HG02870 (cell line): ENCODE results near the gene LARP4B.
A peak's percentile ranks its signal among the peaks of the same experiment; 100 is the strongest.

Experiments used
- ATAC-seq: cut with Tn5 transposase; IDR thresholded peaks from one replicate; pipeline ENCODE4 v1.9.1; 2021; ENCODE audit warnings: mild to moderate bottlenecking, moderate library complexity; ENCODE audit not compliant: unreplicated experiment

LARP4B gene

DNA sequence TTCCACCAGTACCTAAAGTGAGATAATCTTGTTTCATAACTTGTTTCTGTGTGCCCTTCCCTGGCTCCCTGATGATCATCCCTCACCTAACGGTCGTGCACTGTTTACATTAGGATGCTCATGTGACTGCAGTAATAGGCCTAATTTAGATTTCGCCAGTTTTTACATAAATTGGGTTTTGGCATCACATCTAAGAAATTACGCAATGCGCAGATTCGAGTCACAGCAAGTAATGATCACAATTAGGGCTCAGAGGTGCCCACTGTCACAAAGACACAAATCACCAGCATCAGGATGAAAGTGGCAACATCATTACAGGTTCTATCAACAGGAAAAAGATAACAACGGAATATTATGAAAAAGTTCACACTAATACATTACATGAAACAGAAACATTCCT is 94.7 kb downstream of the LARP4B start:
- no peak for ATAC-seq

DNA sequence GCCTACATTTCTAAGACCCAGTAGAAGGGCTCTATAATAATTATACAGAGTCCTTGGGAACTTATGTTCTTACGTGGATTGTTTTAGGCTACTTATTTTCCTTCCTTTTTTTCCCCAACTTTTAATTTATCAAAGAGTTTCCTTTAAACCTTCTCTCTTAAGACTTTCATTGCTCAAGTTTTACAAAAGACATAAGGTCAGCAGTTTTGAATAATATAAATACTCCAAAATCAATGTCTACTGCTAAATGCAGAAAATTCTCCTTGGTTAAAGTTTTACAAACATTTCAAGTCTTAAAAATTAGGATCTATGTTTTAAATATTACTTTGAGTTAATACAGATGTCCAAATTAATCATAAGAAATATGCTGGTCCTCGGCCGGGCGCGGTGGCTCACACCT is 97.0 kb downstream of the LARP4B start:
- ATAC-seq = no peak

DNA sequence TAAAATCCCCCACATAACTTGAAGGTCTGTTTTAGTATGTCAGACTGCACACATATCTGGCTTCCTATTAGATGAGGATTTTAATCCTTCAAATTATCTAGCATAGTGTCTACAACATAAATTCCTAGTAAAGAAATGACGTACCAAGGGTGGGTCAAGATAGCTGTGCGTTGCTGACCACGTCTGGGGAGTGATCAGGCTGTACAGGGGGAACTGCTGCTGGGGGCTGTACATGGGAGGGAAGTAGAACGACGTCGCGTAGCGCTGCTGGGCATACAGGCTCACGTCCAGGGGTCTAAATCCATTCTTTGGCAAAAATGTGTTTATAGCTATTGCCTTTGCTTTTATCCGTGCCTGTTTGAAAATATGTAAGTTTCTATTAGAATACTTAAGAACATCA is 102.3 kb downstream of the LARP4B start:
- no peak for ATAC-seq

DNA sequence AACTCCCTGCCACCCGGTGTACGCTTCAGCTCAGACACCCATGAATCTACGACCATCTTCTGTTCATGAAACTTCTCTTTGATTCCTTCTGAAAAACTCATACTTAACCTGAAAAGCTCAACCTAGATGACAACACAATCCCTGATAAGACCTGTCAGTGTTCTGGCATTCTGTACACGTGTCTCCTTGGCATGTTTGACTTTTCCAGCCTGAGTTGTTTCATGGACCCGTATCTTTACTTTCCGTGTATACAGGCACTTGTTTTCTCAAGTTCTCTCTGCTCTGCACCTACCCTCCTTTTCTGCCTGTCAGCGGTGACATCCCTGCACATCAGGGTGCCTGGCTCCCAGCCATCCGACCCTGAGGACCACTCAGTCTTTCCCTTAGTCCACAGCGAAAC is 103.3 kb downstream of the LARP4B start:
- ATAC-seq = no peak

DNA sequence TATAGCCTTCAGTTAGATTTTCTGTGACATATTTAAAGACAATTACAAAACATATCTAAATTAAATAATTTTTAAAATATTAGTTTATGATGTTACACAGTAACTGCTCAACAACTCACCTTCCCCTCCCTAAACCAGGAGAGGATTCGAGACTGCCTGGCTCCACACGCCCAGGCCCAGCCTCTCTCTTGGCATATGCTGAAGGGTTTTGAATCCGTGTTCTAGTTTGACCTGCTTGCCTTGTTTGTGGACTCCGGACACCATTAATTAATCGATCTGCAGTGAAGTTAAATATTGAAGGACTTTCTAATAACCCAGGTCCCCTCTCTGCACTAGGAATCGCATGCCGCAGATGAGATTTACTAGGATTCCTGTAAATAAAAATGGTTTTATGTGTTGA is 106.6 kb downstream of the LARP4B start:
- no peak for ATAC-seq

DNA sequence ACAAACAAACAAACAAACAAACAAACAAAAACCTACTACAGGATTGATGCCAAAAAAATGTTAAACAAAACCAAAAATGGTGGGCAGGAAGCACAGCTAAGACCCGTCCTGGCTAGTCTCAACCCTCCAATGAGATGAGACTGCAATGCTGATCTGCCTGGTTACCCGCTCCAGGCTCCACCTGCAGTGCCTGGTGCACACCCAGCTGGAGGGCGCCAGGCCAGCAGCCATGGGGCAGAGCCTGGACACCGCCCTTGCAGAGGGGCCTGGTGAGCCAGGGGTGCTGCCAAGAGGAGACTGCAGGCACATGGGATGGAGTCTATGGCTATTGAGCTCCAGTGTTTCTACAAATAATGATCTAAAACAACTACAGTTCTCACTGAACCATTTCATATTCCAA is 107.0 kb downstream of the LARP4B start:
- no peak for ATAC-seq

DNA sequence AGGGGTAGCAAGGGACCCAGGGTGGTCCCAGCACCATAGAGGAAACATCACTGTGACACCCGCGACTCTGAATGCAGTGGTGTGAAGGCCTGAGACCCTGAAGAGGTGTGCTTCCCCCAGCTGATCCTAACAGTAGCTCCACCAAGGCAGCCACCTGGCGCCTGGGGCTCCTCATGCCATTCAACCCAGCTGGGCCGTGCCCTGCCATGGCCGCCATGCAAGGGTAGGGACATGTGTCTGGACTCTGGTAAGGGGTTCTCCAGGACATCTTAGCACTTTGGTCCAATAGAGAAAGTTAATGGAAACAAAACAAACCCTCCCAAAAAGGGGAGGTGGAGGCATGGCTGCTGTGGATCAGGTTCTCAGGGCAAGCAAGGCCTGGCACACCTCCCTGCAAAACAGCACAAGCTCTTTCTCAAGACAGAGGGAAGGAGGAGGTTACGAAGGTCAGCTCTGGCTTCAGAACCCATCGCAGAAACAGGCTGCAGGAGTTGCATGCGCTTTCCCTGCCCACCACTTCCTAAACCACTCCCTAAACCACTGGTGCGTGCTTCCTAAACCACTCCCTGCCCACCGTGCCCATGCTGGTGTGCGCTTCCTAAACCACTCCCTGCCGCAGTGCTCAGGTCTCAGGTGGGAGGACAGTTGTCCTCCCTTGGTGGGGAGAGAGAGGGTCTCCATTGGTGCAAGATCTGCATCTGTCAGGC is 108.7 kb downstream of the LARP4B start:
- ATAC-seq = no peak

DNA sequence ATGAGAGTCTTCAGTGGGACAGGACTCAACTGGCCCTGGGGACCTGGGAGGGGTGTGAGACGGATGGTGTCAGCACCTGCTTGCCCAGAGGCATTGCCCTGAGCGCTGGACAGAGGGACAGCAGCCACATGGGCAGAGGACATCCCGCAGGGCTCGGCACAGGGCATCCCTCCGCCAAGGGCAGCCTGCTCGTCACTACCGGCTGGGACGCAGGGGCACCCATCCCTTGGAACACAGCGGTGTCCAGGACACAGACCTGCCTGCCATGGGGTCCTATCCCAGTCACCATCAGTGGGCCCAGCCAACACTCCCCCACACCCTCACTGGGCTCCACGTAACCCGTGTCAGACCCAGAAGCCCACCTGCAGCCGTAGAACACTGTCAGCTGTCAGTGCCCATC is 109.3 kb downstream of the LARP4B start:
- no peak for ATAC-seq

DNA sequence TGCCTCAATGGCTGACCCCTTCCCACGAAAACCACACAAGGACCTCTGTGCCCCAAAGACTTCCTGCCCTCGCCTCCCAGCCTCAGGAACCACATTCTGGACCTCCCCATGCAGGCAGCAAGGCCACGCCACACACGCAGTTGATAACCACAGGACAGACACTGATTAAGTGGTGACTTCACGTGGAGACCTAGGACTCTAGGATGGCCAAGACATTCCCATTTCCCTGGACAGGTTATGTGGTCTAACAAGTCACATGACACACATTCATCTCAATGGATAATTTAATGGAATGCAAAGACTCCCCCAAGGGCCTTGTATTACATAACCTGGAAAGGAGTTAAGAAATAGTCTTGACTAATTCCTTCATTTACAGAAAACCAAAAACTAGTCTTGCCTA is 110.2 kb downstream of the LARP4B start:
- ATAC-seq = no peak

DNA sequence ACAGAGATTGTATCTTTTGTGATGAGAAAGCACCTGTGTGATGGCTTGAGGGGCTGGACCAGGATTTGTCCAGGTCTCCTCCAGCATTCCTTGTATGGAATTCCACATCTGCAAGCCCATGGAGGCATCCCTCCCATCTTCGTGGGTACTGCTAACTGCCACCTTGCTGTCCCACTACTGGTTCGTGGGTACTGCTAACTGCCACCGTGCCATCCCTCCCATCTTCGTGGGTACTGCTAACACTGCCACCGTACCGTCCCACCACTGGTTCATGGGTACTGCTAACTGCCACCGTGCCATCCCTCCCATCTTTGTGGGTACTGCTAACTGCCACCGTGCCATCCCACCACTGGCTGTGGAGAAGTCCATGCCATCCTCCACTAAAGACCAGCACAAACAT is 111.7 kb downstream of the LARP4B start:
- ATAC-seq = no peak

DNA sequence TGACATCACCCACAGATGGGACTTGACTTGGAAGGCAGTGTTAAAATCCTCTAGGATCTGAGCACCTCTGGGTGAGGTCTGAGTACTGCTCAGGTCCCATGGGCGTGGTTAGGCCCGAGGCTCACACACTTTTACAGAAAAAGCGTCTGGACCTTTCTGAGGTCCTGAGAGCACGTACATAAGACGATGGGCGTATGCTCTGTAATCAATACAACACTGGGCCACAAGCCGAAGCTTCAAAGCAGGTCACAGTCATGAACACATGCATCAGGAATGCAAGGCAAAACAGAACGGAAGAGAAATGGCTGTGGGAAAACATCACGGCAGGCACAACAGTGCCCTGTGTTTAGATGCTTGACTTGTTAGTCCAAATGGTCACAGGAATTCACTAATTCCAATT is 112.2 kb downstream of the LARP4B start:
- ATAC-seq = no peak

DNA sequence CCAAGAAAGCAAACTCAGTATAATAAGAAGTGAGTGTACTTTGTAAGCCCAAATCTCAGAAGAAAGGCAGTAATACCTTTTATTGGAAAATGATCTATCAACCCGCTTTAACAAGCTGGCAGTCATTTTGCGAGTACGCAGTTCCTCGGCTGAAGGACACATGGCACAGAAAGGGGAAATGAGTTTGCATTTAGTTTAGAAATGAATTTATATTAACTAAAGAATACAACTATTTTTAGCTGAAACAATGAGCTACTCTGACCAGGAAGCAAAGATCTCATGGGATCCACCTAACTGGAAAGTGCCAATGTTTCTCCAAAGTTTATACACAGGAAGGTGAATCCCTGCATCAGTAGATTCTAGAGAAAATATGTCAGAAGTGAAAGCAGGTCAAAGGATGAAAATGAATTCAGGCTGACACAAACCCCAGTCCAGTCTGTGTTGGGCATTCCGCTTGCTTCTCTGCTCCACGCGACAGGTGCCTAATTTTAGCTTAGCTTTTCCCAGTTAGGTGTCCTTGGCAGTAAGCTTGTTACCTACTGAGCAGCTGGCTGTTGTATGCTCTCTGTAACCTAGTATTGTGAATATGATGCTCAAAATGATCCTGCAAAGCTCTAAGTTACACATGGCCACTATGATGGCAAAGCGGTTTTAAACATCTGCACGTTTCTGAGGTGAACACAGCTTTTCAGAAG is 112.8 kb downstream of the LARP4B start:
- peak; percentile 40 for ATAC-seq

DNA sequence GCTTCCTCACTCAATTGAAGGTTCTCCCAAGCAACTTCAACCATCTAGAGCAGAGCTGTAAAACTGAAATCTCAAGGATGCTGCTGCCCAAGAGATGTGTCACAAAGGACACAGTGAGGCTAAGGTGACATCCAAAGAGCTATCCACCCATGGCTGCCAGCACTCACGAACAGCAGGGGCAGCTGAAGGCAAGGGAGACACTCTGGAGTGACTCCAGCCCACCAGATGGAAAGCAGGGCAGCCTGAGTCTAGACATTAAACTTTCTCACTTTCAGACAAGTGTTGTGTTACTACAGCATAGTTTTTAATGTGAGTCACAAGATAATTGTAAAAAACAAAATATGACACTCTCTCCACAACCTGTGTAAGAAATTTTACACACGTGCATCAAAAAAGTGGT is 113.5 kb downstream of the LARP4B start:
- no peak for ATAC-seq

DNA sequence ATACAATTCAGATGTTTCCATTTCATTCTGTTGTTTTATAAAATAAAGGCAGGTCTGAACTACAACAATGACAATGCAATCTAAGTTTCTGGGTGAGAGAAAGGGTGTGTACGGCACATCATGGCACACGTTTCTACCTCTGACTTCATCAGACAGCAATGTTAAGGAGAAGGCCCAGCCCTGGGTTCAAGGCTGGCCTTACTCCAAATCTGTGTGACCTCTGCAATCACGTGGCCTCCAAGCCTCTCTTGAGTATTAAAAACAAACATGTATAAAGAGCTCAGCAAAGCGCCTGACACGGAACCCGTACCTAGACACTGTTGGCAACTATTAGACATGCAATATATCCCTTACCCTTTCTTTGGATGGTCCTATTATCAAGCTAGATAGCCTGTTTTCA is 114.1 kb downstream of the LARP4B start:
- no peak for ATAC-seq

DNA sequence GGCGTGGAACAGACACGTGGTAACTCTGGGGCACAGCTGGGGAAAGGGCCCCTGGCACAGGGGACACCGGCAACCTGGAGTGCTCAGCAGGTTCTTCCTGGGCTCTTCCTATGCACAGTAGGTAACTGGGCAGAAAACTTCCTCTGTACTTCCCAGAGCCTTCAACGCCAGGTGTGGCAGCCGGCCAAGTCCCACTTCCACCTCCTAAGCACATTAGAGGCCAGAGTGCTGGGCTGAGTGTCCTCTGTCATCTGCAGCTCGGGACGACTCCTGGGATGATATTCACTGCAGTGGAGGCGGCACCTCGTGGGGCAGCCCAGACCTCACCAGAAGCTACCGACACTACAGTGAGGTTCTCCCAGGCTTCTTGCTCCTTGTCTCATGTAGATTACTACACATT is 114.5 kb downstream of the LARP4B start:
- ATAC-seq = no peak

DNA sequence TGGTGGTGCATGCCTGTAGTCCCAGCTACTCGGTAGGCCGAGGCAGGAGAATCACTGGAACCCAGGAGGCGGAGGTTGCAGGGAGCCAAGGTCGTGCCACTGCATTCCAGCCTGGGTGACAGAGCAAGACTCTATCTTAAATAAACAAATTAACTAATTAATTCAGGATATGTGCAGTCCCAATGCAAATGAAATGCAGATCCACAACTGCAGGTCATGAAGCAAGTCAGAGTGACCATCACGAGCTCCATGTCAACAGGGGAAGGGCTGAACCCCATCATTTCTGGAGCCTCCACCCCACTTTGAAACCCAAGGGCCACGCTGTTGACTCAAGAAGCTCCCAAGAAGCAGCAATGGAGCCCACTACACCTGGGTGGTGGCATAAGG is 115.4 kb downstream of the LARP4B start:
- no peak for ATAC-seq

DNA sequence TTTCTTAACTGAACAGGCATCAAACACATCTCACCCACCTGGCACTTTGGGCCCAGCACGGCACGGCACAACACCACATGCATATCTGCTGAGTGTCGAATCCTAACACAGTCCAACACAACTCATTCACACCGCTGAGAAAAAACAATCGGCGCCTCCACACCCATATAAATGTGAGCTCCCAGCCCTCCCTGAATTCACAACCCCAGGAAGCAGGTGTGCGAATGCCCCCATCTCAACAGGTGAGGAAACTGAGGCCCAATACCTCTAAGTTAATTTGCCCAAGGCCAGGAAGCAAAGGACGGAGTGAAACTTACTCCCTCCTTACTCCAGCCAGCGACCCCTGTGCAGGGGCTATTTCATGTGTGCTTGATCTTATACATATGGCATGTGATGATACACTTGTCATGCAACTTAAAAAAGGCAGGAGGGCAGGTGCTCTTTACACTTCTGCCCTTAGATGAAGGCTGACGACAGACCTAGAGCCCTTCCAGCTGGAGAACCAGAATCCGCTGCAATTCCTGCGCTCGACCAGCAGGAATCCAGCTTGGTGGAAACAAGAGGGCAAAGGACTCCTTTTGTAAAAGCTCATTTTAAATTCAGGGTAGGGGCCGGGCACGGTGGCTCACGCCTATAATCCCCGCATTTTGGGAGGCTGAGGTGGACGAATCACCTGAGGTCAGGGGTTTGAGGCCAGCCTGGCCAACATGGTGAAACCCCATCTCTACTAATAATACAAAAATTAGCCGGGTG is 116.0 kb downstream of the LARP4B start:
- no peak for ATAC-seq

DNA sequence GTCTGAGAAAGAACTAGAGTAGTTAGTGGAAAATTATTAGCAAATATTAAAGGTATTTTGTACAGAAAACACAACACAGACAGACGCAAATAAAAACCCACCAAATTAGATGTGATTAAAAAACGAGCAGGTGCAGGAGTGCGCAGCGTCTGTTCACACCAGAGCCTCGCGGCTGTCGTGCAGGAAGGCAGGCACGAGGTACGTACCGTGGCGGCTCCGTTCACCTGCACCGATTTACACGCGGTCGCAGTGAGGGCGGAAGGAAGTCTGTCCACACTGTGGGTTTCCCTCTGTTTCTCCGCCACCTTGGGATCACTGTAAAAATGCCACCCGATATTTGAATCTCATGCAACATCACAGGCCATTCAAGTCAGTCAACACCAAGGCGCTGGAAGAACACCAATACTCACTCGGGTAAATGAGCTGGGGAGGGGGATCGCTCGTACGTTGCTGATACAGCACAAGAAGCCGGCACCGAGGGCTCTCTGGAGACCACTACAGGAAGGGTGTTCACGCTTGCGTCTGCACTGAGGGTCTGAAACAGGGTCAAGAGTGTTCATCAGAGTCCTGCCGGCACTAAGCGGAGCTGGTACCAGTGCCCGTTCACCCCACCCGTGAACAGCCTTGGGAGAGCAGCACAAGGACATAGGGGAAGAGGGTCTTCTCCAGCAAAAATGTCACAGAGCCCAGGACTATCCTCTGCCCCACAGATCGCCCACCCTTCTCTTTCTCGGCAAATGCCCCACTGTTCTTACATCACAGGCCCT is 116.8 kb downstream of the LARP4B start:
- no peak for ATAC-seq

DNA sequence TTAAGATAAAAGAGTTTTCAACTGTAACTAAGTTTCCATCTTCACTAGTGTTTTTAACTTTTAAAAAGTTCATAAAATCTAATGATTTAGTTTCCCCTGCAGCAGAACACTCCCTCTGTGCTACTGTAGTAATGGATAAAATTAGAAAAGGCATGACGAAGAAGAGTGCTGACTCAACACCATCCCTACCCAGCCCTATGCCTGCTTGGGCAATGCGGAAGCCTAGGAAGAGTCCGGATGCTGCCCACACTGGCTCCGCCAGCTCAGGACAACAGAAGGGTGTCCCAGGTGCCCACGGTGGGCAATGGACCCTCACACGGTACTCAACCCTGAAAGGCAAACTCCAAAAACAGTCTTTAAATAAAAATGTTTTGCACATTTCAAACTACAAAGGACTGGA is 118.2 kb downstream of the LARP4B start:
- ATAC-seq = no peak

DNA sequence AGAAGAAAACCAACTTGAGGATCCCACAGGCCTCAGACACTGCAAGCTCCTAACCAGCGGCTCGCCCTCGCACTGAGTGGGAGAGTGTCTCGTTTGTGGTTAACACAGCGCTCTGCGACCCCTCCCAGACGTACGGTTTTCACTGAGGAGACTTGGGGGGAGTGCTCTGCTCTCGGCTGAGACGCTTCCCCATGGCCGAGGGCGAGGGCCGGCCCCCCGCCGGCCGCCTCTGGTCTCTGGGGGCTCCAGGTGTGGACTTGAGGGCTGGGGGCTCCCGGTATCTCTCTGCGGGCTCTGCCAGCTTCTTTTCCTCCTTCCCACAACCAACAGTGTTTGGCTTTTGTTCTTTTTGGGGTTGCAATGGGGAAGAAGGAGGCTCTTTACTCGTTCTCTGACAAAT is 118.7 kb downstream of the LARP4B start:
- no peak for ATAC-seq

DNA sequence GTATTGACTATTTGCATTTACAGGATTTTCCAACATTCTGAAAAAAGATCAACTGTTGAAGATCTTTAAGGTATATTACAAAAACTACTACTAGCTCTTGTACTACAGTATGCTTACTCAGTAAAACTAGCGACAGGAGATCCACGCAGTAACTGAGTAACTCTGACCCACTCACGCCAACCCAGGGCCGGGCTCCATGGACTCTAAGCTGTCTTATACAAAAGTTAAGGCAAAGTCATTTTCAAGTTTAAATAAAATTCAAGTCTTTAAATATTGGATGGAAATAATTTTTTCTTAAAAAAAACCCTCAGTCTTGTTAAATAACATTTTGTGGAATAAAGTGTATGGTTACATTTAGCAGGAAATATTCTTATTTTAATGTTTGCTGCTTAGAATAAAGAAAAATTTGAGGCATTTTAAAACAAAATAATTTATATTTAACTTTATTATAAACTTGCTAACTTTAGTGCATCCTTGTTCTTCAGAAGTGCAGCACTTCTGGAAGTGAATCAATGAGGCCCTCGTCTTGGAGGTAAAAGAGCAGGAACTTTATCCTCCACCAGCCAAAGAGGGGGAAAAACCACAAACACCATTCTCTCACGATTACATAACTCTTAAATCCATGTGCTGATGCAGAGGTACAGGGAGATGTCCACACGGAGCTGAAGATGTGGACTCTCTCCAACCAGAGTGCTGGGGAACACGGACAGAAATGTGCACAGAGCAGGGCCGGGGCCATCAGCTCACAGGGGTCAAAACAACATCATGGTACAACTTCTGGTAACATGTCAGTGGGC is 119.9 kb downstream of the LARP4B start:
- no peak for ATAC-seq
